Measurements from ENCODE around the gene VCL. TPM values are rescaled to one million over a fixed set of nuclear protein-coding genes. Genes with fewer than 3 reads are reported as not detected.

VCL gene
- total RNA-seq, 1 experiment from 2014 or later = 176 TPM

GRCh38 chr10:74150990-74151878 is 153.3 kb downstream of the VCL start, which contains the start of gene ADK:
Gene ADK (plus strand): TSS chr10:74151221. CDS start chr10:74151279, 58 bp downstream.
- CTCF ChIA-PET = no interaction called here
- no peak for TF ChIP-seq EZH2 (IDR thresholded peaks at IDR 0.05; ENCODE audit: borderline replicate concordance, low read depth, low read length, poor library complexity, severe bottlenecking)
- TF ChIP-seq, protein P1, sequence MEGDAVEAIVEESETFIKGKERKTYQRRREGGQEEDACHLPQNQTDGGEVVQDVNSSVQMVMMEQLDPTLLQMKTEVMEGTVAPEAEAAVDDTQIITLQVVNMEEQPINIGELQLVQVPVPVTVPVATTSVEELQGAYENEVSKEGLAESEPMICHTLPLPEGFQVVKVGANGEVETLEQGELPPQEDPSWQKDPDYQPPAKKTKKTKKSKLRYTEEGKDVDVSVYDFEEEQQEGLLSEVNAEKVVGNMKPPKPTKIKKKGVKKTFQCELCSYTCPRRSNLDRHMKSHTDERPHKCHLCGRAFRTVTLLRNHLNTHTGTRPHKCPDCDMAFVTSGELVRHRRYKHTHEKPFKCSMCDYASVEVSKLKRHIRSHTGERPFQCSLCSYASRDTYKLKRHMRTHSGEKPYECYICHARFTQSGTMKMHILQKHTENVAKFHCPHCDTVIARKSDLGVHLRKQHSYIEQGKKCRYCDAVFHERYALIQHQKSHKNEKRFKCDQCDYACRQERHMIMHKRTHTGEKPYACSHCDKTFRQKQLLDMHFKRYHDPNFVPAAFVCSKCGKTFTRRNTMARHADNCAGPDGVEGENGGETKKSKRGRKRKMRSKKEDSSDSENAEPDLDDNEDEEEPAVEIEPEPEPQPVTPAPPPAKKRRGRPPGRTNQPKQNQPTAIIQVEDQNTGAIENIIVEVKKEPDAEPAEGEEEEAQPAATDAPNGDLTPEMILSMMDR (conservative IDR thresholded peaks at IDR 0.05; ENCODE audit: low read depth, low read length) = peak; percentile 23; the same call in 1 of the 2 replicates
- Histone ChIP-seq H3K4me1 (ENCODE audit: insufficient read depth, low read length, poor library complexity, severe bottlenecking) (peaks cover 26% of the 10 kb centered on the region), H3K36me3 (ENCODE audit: insufficient read depth, low read length, poor library complexity, severe bottlenecking) (no peaks in the 10 kb centered on the region), H3K4me3 (ENCODE audit: low read depth, low read length, poor library complexity, severe bottlenecking) (peak within 1 kb of the TSS; percentile 83), H3K27me3 (replicated peaks; ENCODE audit: insufficient read depth, low read depth, low read length, poor library complexity) (no peaks in the 10 kb centered on the region), H3K9me3 (ENCODE audit: low read depth, low read length, poor library complexity, severe bottlenecking) (no peaks in the 10 kb centered on the region), H3K27ac (ENCODE audit: low read depth, low read length, poor library complexity, severe bottlenecking) (peak within 1 kb of the TSS; percentile 96)
- POLR2A ChIA-PET (ENCODE audit: low non-redundant PET) = interaction anchor here (0.7 kb wide), 1 partner anchor 964 kb away, joined by 3 read pairs; no protein-coding TSS in a partner anchor
- intact Hi-C loops (cut with micrococcal nuclease; ENCODE audit: unreplicated experiment) = no loop called here
- TSS peak; percentile 54 for BruUV-seq (replicated peaks)
- peak; percentile 99 for DNase-seq (ENCODE audit: low spot score)

GRCh38 chr10:74151879-74152722 is 154.2 kb downstream of the VCL start:
- no TSS peak for BruUV-seq (replicated peaks)
- ChIA-PET POLR2A (ENCODE audit: low non-redundant PET) (no interaction called here), CTCF (no interaction called here)
- H3K36me3 ChIP-seq (ENCODE audit: insufficient read depth, low read length, poor library complexity, severe bottlenecking) = no peaks in the 10 kb centered on the region
- peak overlapping the region; percentile 96 for H3K27ac ChIP-seq (ENCODE audit: low read depth, low read length, poor library complexity, severe bottlenecking)
- no peak for DNase-seq (ENCODE audit: low spot score)
- peak overlapping the region; percentile 83 for H3K4me3 ChIP-seq (ENCODE audit: low read depth, low read length, poor library complexity, severe bottlenecking)
- H3K27me3 ChIP-seq (replicated peaks; ENCODE audit: insufficient read depth, low read depth, low read length, poor library complexity) = no peaks in the 10 kb centered on the region
- H3K4me1 ChIP-seq (ENCODE audit: insufficient read depth, low read length, poor library complexity, severe bottlenecking) = peaks cover 26% of the 10 kb centered on the region
- TF ChIP-seq, protein P1 (conservative IDR thresholded peaks at IDR 0.05; ENCODE audit: low read depth, low read length) = no peak
- TF ChIP-seq EZH2 (IDR thresholded peaks at IDR 0.05; ENCODE audit: borderline replicate concordance, low read depth, low read length, poor library complexity, severe bottlenecking) = no peak
- intact Hi-C loops (cut with micrococcal nuclease; ENCODE audit: unreplicated experiment) = no loop called here
- H3K9me3 ChIP-seq (ENCODE audit: low read depth, low read length, poor library complexity, severe bottlenecking) = no peaks in the 10 kb centered on the region

- peaks cover 26% of the 10 kb centered on the region for H3K4me1 ChIP-seq (ENCODE audit: insufficient read depth, low read length, poor library complexity, severe bottlenecking)
- H3K4me3 ChIP-seq (ENCODE audit: low read depth, low read length, poor library complexity, severe bottlenecking) = no peak overlapping the region
- no peak for TF ChIP-seq EZH2 (IDR thresholded peaks at IDR 0.05; ENCODE audit: borderline replicate concordance, low read depth, low read length, poor library complexity, severe bottlenecking)
- TF ChIP-seq, protein P1 (conservative IDR thresholded peaks at IDR 0.05; ENCODE audit: low read depth, low read length) = peak; percentile 40
- ChIA-PET POLR2A (ENCODE audit: low non-redundant PET) (interaction anchor here (0.6 kb wide), 1 partner anchor 23 kb away, joined by 5 read pairs; no protein-coding TSS in a partner anchor), CTCF (no interaction called here)
- no peak overlapping the region for H3K27ac ChIP-seq (ENCODE audit: low read depth, low read length, poor library complexity, severe bottlenecking)
- H3K9me3 ChIP-seq (ENCODE audit: low read depth, low read length, poor library complexity, severe bottlenecking) = no peaks in the 10 kb centered on the region
- H3K27me3 ChIP-seq (replicated peaks; ENCODE audit: insufficient read depth, low read depth, low read length, poor library complexity) = no peaks in the 10 kb centered on the region
- no TSS peak for BruUV-seq (replicated peaks)
- H3K36me3 ChIP-seq (ENCODE audit: insufficient read depth, low read length, poor library complexity, severe bottlenecking) = no peaks in the 10 kb centered on the region
- DNase-seq (ENCODE audit: low spot score) = peak; percentile 45
- intact Hi-C loops (cut with micrococcal nuclease; ENCODE audit: unreplicated experiment) = no loop called here
Observed at GRCh38 chr10:74153123-74153522, 155.2 kb downstream of the VCL start.

Measured in A673 (cell line).